NOMO-1 treated with dmso at 0.1 percent for 144 hours (cell line): ENCODE results near the gene PDIA4.
"Not testable (repeated sequence)": the region's sequence is repeated elsewhere in the genome, so short reads cannot be mapped to it uniquely, and the experiment has no call there.

ENCODE experiments used
- DNase-seq: peaks from one replicate; lab custom pipeline; 2025; ENCODE audit not compliant: unreplicated experiment; lab: John Stamatoyannopoulos, UW

Gene PDIA4

GRCh38 chr7:149028346-149029109, at the start of gene PDIA4:
Gene PDIA4 (minus strand): TSS chr7:149028505. CDS start chr7:149028408, 97 bp downstream.
- peak; percentile 95 for DNase-seq

- no peak for DNase-seq
Measured at GRCh38 chr7:149077594-149077993, 49.3 kb upstream of the PDIA4 start.

- no peak for DNase-seq
Measured at GRCh38 chr7:149075286-149075685, 47.0 kb upstream of the PDIA4 start.

GRCh38 chr7:149074116-149074885, 46.0 kb upstream of the PDIA4 start:
- no peak for DNase-seq

GRCh38 chr7:149072438-149072775, 44.1 kb upstream of the PDIA4 start:
- no peak for DNase-seq

GRCh38 chr7:149071641-149072437, 43.5 kb upstream of the PDIA4 start:
- no peak for DNase-seq

- DNase-seq = no peak
Measured at GRCh38 chr7:149071182-149071635, 42.9 kb upstream of the PDIA4 start.

GRCh38 chr7:149070372-149071125, 42.2 kb upstream of the PDIA4 start:
- no peak for DNase-seq

- no peak for DNase-seq
Measured at GRCh38 chr7:149067869-149068268, 39.6 kb upstream of the PDIA4 start.

GRCh38 chr7:149063476-149063875, 35.2 kb upstream of the PDIA4 start:
- DNase-seq = no peak

- not testable (repeated sequence) for DNase-seq
Measured at GRCh38 chr7:149062217-149062899, 34.1 kb upstream of the PDIA4 start.

GRCh38 chr7:149060156-149060555, 31.9 kb upstream of the PDIA4 start:
- no peak for DNase-seq

- DNase-seq = no peak
Measured at GRCh38 chr7:149053885-149054284, 25.6 kb upstream of the PDIA4 start.

- no peak for DNase-seq
Measured at GRCh38 chr7:149053384-149053783, 25.1 kb upstream of the PDIA4 start.

- DNase-seq = no peak
Measured at GRCh38 chr7:149050941-149051340, 22.6 kb upstream of the PDIA4 start.

- DNase-seq = no peak
Measured at GRCh38 chr7:149048805-149049204, 20.5 kb upstream of the PDIA4 start.

GRCh38 chr7:149046416-149046815, 18.1 kb upstream of the PDIA4 start:
- DNase-seq = no peak

- no peak for DNase-seq
Measured at GRCh38 chr7:149043936-149044335, 15.6 kb upstream of the PDIA4 start.

GRCh38 chr7:149041350-149041749, 13.0 kb upstream of the PDIA4 start:
- no peak for DNase-seq

GRCh38 chr7:149038641-149039040, 10.3 kb upstream of the PDIA4 start:
- DNase-seq = not testable (repeated sequence)
